22Rv1 (cell line): Measurements from ENCODE around the gene UBE2E2.

Source experiments
- H3K27ac ChIP-seq: fragments of 450-650 bp; 2 replicates; pipeline ENCODE4 v1.5.1; 2017
- ZFX ChIP-seq: fragments of 450-650 bp; IDR thresholded peaks from 2 replicates; pipeline ENCODE4 v1.6.1; 2017; ENCODE audit warnings: antibody characterized with exemption, borderline replicate concordance
- TF ChIP-seq, protein P1 (sequence below): fragments of 450-650 bp; IDR thresholded peaks from 2 replicates; pipeline ENCODE4 v1.5.1; 2017; ENCODE audit warnings: mild to moderate bottlenecking

Gene UBE2E2

DNA sequence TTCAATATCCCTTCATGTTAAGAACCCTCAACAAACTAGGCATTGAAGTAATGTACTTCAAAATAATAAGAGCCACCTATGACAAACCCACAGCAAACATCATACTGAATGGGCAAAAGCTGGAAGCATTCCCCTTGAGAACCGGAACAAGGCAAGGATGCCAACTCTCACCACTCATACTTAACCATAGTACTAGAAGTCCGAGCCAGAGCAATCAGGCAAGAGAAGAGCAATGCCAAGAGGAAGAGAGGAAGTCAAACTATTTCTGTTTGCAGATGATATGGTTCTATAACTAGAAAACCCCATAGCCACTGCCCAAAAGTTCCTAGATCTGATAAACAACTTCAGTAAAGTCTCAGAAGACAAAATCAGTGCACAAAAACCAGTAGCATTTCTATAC, 161.9 kb downstream of the UBE2E2 start:
- TF ChIP-seq ZFX = no peak
- TF ChIP-seq, protein P1, sequence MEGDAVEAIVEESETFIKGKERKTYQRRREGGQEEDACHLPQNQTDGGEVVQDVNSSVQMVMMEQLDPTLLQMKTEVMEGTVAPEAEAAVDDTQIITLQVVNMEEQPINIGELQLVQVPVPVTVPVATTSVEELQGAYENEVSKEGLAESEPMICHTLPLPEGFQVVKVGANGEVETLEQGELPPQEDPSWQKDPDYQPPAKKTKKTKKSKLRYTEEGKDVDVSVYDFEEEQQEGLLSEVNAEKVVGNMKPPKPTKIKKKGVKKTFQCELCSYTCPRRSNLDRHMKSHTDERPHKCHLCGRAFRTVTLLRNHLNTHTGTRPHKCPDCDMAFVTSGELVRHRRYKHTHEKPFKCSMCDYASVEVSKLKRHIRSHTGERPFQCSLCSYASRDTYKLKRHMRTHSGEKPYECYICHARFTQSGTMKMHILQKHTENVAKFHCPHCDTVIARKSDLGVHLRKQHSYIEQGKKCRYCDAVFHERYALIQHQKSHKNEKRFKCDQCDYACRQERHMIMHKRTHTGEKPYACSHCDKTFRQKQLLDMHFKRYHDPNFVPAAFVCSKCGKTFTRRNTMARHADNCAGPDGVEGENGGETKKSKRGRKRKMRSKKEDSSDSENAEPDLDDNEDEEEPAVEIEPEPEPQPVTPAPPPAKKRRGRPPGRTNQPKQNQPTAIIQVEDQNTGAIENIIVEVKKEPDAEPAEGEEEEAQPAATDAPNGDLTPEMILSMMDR = no peak
- no peak overlapping the region for H3K27ac ChIP-seq

DNA sequence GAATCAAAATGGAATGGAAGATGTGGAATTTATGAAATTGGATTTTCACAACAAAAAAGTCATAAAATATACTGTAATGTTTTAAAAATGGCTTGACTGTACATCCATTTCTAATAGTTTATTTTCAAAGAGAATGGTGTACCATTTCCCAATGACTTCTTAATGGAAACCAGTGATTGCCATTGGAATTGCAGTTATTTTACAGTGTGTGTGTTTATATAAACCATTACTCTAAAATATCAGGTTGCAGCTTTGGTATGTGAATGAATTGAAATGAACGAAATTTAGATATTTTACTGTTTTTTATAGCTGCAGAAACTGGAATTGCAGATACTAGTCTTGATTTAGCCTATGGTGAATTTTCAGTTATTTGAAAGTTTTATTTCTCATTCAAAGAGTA, 165.6 kb downstream of the UBE2E2 start:
- no peak overlapping the region for H3K27ac ChIP-seq
- TF ChIP-seq ZFX = no peak
- TF ChIP-seq, protein P1 = no peak

DNA sequence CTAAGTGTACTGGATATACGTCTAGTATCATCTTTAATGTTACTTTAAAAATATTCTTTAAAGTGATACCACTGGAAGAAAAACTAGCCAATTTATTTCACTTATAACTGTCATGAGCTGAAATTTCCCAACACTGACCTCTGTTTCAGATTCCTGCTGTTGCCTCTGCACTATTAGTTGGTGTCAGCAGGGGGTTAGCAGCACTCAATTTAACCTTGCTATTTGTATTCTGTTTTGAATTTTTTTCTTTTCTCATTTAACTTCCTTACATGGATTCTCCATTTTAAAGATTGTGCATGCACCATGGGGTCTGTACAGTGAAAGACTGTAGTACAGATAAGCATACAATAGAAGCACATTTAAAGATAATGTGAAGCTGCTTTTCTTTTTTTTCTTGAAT, 169.2 kb downstream of the UBE2E2 start:
- H3K27ac ChIP-seq = no peak overlapping the region
- TF ChIP-seq, protein P1 = no peak
- TF ChIP-seq ZFX = no peak

DNA sequence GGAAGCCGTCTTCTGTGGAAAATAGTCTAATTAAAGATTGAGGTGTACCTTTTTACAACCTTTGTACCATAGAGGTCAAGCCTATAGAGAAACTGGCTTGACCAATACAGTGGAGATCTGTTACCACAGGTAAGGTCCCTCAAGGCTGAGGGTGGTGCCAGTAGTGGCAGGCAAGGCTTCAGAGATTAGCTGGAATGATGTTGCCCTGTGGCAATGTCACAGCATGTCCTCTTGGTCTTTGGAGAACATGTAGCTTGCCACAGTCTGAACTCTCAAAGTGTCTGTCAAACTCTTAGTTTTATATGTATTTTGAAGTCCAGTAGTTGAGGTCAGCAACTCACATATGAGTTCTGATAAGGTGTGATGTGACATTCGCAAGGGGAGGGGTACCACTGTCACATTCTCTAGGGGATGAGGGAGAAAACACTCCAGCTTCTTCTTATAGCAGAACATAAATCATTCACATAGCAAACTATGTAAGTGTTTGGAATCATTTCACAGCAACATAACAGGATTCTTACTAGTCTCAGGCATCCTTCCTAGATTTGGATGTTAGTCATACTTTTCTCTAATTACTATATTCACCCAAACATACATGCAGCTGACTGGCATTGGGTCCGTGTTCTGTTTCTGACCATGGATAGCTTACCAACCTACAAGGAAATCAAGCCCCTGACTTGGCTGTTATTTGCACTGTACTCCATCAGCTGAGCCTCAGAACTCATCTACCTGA, 173.6 kb downstream of the UBE2E2 start:
- TF ChIP-seq ZFX = no peak
- TF ChIP-seq, protein P1 = no peak
- H3K27ac ChIP-seq = no peak overlapping the region

DNA sequence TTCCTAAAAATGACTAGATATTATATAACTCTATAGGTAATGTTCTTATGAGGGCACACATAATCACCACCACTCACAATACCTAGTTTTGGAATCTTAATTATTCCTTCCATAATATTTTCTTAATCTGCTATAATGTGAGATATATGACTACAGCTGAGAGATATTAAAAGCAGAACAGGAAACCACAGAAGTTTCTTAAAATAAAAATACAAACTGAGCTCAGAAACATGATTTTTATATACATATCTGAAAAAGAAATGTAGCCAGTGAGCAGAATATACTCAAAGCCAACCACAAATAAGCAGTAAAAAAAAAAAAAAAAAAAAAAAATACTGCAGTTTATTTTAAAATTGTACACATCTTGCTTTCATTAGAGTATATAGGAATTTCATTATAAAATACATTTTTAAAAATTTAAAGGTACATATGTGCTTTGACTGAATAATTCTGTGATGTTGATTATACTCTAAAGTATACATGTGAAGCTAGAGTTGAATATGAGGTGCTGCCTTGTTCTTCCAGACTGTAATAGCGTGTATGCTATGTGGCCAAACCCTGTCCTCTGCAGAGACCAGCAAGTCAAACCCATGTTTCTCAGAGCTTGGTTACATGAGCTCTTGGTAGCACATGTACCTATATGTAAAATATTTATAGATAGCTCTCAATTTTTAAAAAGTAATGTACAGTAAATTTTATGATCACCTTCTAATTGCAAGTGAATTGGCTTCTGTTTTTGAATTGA, 175.0 kb downstream of the UBE2E2 start:
- TF ChIP-seq, protein P1 = no peak
- TF ChIP-seq ZFX = no peak
- H3K27ac ChIP-seq = no peak overlapping the region

DNA sequence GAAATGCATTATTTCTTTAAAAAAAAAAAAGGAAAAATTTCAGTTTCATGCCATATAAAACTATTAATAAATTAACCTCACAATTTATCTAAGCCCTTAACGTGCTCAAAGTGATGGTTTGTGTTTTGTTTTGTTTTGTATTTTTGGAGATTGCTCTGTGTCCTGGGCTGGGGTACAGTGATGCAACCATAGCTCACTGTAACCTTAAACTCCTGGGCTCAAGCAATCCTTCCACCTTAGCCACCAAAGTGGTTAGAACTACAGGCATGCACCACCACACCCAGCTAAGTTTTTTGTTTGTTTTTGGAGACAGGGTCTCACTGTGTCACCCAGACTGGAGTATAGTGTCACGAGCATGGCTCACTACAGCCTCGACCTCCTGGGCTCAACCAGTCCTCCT, 180.7 kb downstream of the UBE2E2 start:
- H3K27ac ChIP-seq = no peak overlapping the region
- no peak for TF ChIP-seq ZFX

DNA sequence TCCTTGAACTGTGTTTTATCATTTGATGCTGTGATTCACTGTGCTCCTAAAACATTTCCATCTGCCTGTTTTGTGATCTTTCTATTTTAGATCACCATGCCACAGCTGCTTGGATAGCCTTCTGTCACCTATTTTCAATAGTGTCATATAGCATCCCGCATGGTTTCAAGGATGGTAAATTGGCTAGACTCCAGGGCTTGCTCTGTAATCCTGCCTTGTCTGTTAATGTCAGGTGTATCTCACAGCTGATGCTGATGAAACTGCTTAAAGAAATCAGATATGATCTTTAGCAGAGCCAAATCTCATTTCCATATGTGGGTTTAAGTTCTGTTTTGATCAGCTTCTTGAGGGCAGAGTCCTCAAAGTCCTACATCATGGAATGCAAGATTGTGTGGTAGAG, 182.2 kb downstream of the UBE2E2 start:
- TF ChIP-seq ZFX = no peak
- TF ChIP-seq, protein P1 = no peak
- H3K27ac ChIP-seq = no peak overlapping the region
